GM18909 (cell line): ENCODE results near the gene NUPR1.
"Not testable (repeated sequence)": the region's sequence is repeated elsewhere in the genome, so short reads cannot be mapped to it uniquely, and the experiment has no call there.

Source experiments
- ATAC-seq: cut with Tn5 transposase; IDR thresholded peaks from one replicate; pipeline ENCODE4 v1.9.1; 2021; ENCODE audit warnings: mild to moderate bottlenecking; ENCODE audit not compliant: unreplicated experiment, poor library complexity

NUPR1 gene

GRCh38 chr16:28538733-28539596 is at the start of gene NUPR1:
Gene NUPR1 (minus strand): TSS chr16:28538974. CDS start chr16:28538907, 67 bp downstream.
- ATAC-seq, result no peak

- ATAC-seq, result no peak
These were observed 48.6 kb upstream of the NUPR1 start for GRCh38 chr16:28587386-28587785.

- no peak for ATAC-seq
These were observed 47.7 kb upstream of the NUPR1 start for GRCh38 chr16:28586466-28586865.

GRCh38 chr16:28585674-28586073 is 46.9 kb upstream of the NUPR1 start:
- ATAC-seq, result no peak

- ATAC-seq, result no peak
These were observed 42.0 kb upstream of the NUPR1 start for GRCh38 chr16:28580726-28581315.

- no peak for ATAC-seq
These were observed 36.8 kb upstream of the NUPR1 start for GRCh38 chr16:28575446-28576109.

GRCh38 chr16:28574925-28575324 is 36.2 kb upstream of the NUPR1 start:
- ATAC-seq, result no peak

GRCh38 chr16:28573738-28574718 is 35.3 kb upstream of the NUPR1 start:
- ATAC-seq, result no peak

- no peak for ATAC-seq
These were observed 34.1 kb upstream of the NUPR1 start for GRCh38 chr16:28572696-28573510.

- ATAC-seq, result no peak
These were observed 31.4 kb upstream of the NUPR1 start for GRCh38 chr16:28569968-28570752.

GRCh38 chr16:28569021-28569420 is 30.2 kb upstream of the NUPR1 start:
- no peak for ATAC-seq

- ATAC-seq, result no peak
These were observed 28.5 kb upstream of the NUPR1 start for GRCh38 chr16:28567292-28567691.

- ATAC-seq, result not testable (repeated sequence)
These were observed 27.6 kb upstream of the NUPR1 start for GRCh38 chr16:28566233-28566925.

- no peak for ATAC-seq
These were observed 24.4 kb upstream of the NUPR1 start for GRCh38 chr16:28563218-28563617.

GRCh38 chr16:28562199-28562598 is 23.4 kb upstream of the NUPR1 start:
- no peak for ATAC-seq

GRCh38 chr16:28561557-28562187 is 22.9 kb upstream of the NUPR1 start:
- no peak for ATAC-seq

- no peak for ATAC-seq
These were observed 19.7 kb upstream of the NUPR1 start for GRCh38 chr16:28558456-28558855.
